NCI-H2171 (cell line): ENCODE results near the gene YDJC.

Experiments used
- DNase-seq: peaks from one replicate; lab custom pipeline; 2025; lab: John Stamatoyannopoulos, UW

The YDJC gene

DNA sequence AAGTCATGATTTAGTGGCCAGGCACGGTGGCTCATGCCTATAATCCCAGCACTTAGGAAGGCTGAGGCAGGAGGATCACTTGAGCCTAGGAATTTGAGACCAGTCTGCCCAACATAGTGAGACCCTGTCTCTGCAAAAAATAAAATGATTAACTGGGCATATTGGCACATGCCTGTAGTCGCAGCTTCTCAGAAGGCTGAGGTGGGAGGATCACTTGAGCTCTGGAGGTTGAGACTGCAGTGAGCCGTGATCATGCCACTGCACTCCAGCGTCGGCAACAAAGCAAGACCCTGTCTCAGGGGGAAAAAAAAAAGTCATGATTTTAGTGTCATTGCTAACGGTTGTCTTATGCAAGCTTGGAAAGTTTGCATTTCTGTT is 50.4 kb downstream of the YDJC start:
- no peak for DNase-seq
